GM12878 (cell line): ENCODE results near the gene PFKFB3. TPM values are rescaled to one million over a fixed set of nuclear protein-coding genes. Genes with fewer than 3 reads are reported as not detected.

Experiments used
- ATAC-seq: fragments of 200-7000 bp; cut with Tn5 transposase; 3 replicates; pipeline ENCODE4 v1.9.1; 2020; ENCODE audit warnings: mild to moderate bottlenecking, moderate library complexity
- BruUV-seq: library from RNA; stranded (reverse); fragments of 400-500 nt; replicated peaks from 2 replicates; lab custom pipeline; 2021; lab: Mats Ljungman, UMichigan
- CTCF ChIA-PET: fragments of 300-600 bp; sonication (Branson Sonifier 250); formaldehyde crosslinking; extraction: SDS; loops from one replicate; lab custom pipeline; 2021; ENCODE audit warnings: inconsistent platforms; lab: Yijun Ruan, JAX
- POLR2A ChIA-PET: fragments of 350-600 bp; formaldehyde crosslinking; extraction: SDS; loops from one replicate; lab custom pipeline; 2021; ENCODE audit warnings: inconsistent platforms; lab: Charles Lee
- RAD21 ChIA-PET: fragments of 300-600 bp; sonication (Branson Sonifier 250); formaldehyde crosslinking; loops from one replicate; lab custom pipeline; 2023; ENCODE audit warnings: antibody characterized with exemption; ENCODE audit not compliant: unreplicated experiment; lab: Charles Lee
- SMC1A ChIA-PET: fragments of 300-600 bp; sonication (Branson Sonifier 250); formaldehyde crosslinking; loops from one replicate; lab custom pipeline; 2023; ENCODE audit not compliant: unreplicated experiment, uncharacterized antibody; lab: Charles Lee
- DNase-seq: peaks from one replicate; pipeline ENCODE4 v3.0.0-alpha.2; 2011; ENCODE audit warnings: low read depth, low spot score
- FAIRE-seq: peaks from 3 replicates; lab custom pipeline; 2011; peaks lifted over from hg19 to GRCh38; lab: Jason Lieb, UNC
- H2AFZ ChIP-seq: 2 replicates; pipeline ENCODE4 v1.6.0; 2011; ENCODE audit warnings: low read depth, low read length, control low read depth; ENCODE audit not compliant: control insufficient read depth
- H3K27ac ChIP-seq: 2 replicates; pipeline ENCODE4 v1.5.1; 2011; ENCODE audit warnings: control low read depth; ENCODE audit not compliant: control insufficient read depth, insufficient read depth
- H3K27me3 ChIP-seq, 2 experiments: replicated peaks in 1 of 2; 2 replicates each; pipeline versions ENCODE4 v1.6.0 to v1.6.1; 2011; ENCODE audit warnings: low read length in 1 of 2; ENCODE audit not compliant: control insufficient read depth in 2 of 2, insufficient read depth in 2 of 2
- H3K36me3 ChIP-seq, 2 experiments: 2 replicates each; pipeline ENCODE4 v1.5.1; 2011; ENCODE audit warnings: low read length in 1 of 2; ENCODE audit not compliant: control insufficient read depth in 2 of 2, insufficient read depth in 2 of 2
- H3K4me1 ChIP-seq: 2 replicates; pipeline ENCODE4 v1.6.1; 2011; ENCODE audit warnings: mild to moderate bottlenecking, low read length, moderate library complexity, mixed read lengths; ENCODE audit not compliant: control insufficient read depth, insufficient read depth
- H3K4me2 ChIP-seq: 2 replicates; pipeline ENCODE4 v1.6.0; 2011; ENCODE audit warnings: control low read depth; ENCODE audit not compliant: control insufficient read depth, insufficient read depth
- H3K4me3 ChIP-seq: fragments of 200-600 bp; sonication (generic); 2 replicates; pipeline ENCODE4 v1.5.1; 2016
- H3K79me2 ChIP-seq: 2 replicates; pipeline ENCODE4 v1.6.0; 2011; ENCODE audit warnings: low read length; ENCODE audit not compliant: control insufficient read depth, insufficient read depth
- H3K9ac ChIP-seq: 2 replicates; pipeline ENCODE4 v1.8.0; 2011; ENCODE audit warnings: low read length, control low read depth, mixed read lengths; ENCODE audit not compliant: control insufficient read depth, insufficient read depth
- H3K9me3 ChIP-seq: replicated peaks from 3 replicates; pipeline ENCODE4 v1.5.1; 2011; ENCODE audit warnings: mild to moderate bottlenecking, low read length; ENCODE audit not compliant: control insufficient read depth, insufficient read depth
- H4K20me1 ChIP-seq: 2 replicates; pipeline ENCODE4 v1.6.0; 2011; ENCODE audit not compliant: control insufficient read depth, insufficient read depth
- BMI1 ChIP-seq: fragments of 450-650 bp; IDR thresholded peaks from 2 replicates; pipeline ENCODE4 v1.6.1; 2016; ENCODE audit warnings: mild to moderate bottlenecking, moderate library complexity, borderline replicate concordance
- HDAC6 ChIP-seq: fragments of 200-600 bp; sonication (generic); IDR thresholded peaks from one replicate; pipeline ENCODE4 v1.8.0; 2017; ENCODE audit warnings: antibody characterized with exemption; ENCODE audit not compliant: unreplicated experiment
- IKZF2 ChIP-seq, 2 experiments: fragments of 450-650 bp; IDR thresholded peaks; 2 replicates each; pipeline ENCODE4 v1.6.1; 2017; ENCODE audit warnings: mild to moderate bottlenecking in 2 of 2, moderate library complexity in 2 of 2
- JUND ChIP-seq: IDR thresholded peaks from 2 replicates; pipeline ENCODE4 v1.6.1; 2012; ENCODE audit warnings: low read depth, mild to moderate bottlenecking, low read length, improper control_type of control experiment, moderate library complexity
- MTA3 ChIP-seq: IDR thresholded peaks from 2 replicates; pipeline ENCODE4 v1.6.1; 2012; ENCODE audit warnings: low read length, inconsistent platforms, borderline replicate concordance
- MXI1 ChIP-seq: fragments of 150-350 bp; IDR thresholded peaks from 2 replicates; pipeline ENCODE4 v1.6.1; 2011; ENCODE audit warnings: low read depth, mild to moderate bottlenecking, inconsistent platforms, low read length, improper control_type of control experiment
- RCOR1 ChIP-seq: conservative IDR thresholded peaks from 2 replicates; pipeline ENCODE4 v1.6.1; 2012; ENCODE audit warnings: low read depth, low read length, improper control_type of control experiment
- SP1 ChIP-seq: IDR thresholded peaks from one replicate; pipeline ENCODE4 v1.6.1; 2011; ENCODE audit warnings: low read depth, low read length
- SREBF1 ChIP-seq: IDR thresholded peaks from 2 replicates; pipeline ENCODE4 v1.6.1; 2012; ENCODE audit warnings: mild to moderate bottlenecking, low read length
- WRNIP1 ChIP-seq: IDR thresholded peaks from 2 replicates; pipeline ENCODE4 v1.6.1; 2011; ENCODE audit warnings: low read depth, low read length, improper control_type of control experiment, borderline replicate concordance
- ZZZ3 ChIP-seq: IDR thresholded peaks from 2 replicates; pipeline ENCODE4 v1.6.1; 2011; ENCODE audit warnings: low read depth; ENCODE audit not compliant: control insufficient read depth, insufficient read length
- WGBS: methylation state at CpG from one replicate; pipeline ENCODE4 v1.1.6; 2016; ENCODE audit warnings: low lambda C conversion rate; ENCODE audit not compliant: insufficient replicate concordance, insufficient coverage; ENCODE audit errors: missing lambda C conversion rate; 5-methylcytosine and 5-hydroxymethylcytosine counted together
- in situ Hi-C: fragments of 300-500 bp; cut with MboI; formaldehyde crosslinking; loops from 9 replicates; pipeline ENCODE4 v1.14.3; 2018; ENCODE audit warnings: mixed read lengths
- intact Hi-C: fragments of 100-400 bp; cut with micrococcal nuclease; formaldehyde crosslinking; loops from one replicate; pipeline ENCODE4 v1.14.2; 2022; ENCODE audit not compliant: unreplicated experiment
- polyA plus RNA-seq, 11 experiments: library from polyadenylated mRNA; depleted of rRNA in 4 of 11; unstranded in 6 of 11; stranded (reverse) in 5 of 11; fragments of >200 nt; fragmentation: Nextera tagmentation in 4 of 11; fragmentation: Illumina TruSeq in 1 of 11; extraction: Ambion mirVana in 4 of 11; extraction: Trizol in 1 of 11; gene quantifications; 1 replicate in 1 of 11; 2 replicates in 10 of 11; pipeline versions ENCODE4 v1.2.1 to v1.2.3, GENCODE V29; 2011 to 2016; ENCODE audit warnings: inconsistent platforms in 2 of 11, missing spikeins in 2 of 11, low read depth in 1 of 11
- total RNA-seq, 4 experiments: library from RNA; depleted of rRNA in 3 of 4; stranded (reverse); fragments of >200 nt in 3 of 4; fragmentation: Illumina TruSeq in 1 of 4; extraction: Trizol in 1 of 4; gene quantifications; 2 replicates each; pipeline versions ENCODE4 v1.2.1 to v1.2.3, GENCODE V29; 2013 to 2021
- TF ChIP-seq, protein P1 (sequence below): fragments of 450-650 bp; conservative IDR thresholded peaks from 2 replicates; pipeline ENCODE4 v1.6.1; 2017; ENCODE audit warnings: mild to moderate bottlenecking, moderate library complexity
- TF ChIP-seq, protein P2 (sequence below): fragments of 450-650 bp; formaldehyde crosslinking; IDR thresholded peaks from 2 replicates; pipeline ENCODE4 v1.4.0; 2022; ENCODE audit warnings: mild to moderate bottlenecking, moderate library complexity
- TF ChIP-seq, protein P3 (sequence below): fragments of 450-650 bp; IDR thresholded peaks from 2 replicates; pipeline ENCODE4 v1.6.1; 2017; ENCODE audit warnings: mild to moderate bottlenecking
- TF ChIP-seq, protein P4 (sequence below): fragments of 450-650 bp; IDR thresholded peaks from 2 replicates; pipeline ENCODE4 v1.6.1; 2014; ENCODE audit warnings: mild to moderate bottlenecking

Gene PFKFB3
- total and polyA plus RNA-seq, 10 of the 15 experiments (the other 5 are each of a cell fraction or from before 2014, with no cell fraction given), result 1.6 to 46.7 (median 13.7) TPM

DNA sequence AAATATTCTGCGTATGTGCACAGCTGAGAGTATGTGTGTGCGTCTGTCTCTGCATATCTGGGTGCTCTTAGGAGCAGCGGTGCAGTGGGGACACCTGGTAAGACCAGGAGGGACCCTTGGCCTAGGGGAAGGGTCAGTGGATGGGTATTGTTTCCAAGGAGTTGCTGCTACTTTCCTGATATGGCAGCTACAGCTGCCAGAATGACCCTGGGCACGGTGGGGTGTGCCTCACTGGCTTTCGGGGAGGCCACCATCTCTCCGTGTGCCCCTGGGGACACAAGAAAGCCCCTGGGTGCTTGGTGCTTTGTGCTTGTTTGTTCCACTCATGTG, 8.6 kb downstream of the PFKFB3 start:
- intact Hi-C loops (no loop called here), in situ Hi-C loops (no loop called here)
- H3K4me2 ChIP-seq, result no peak overlapping the region
- no TSS peak for BruUV-seq
- ChIA-PET POLR2A (no interaction called here), CTCF (interaction anchor here (1.2 kb wide), 1 partner anchor 9 kb away, joined by 3 read pairs; the partner anchor contains the start of gene PFKFB3), SMC1A (no interaction called here), RAD21 (no interaction called here)
- H3K4me3 ChIP-seq, result no peak overlapping the region
- ATAC-seq, result no peak
- peaks cover 9 to 17% of the 10 kb centered on the region in 2 experiments; a peak in 3 of 4 replicates for H3K36me3 ChIP-seq
- DNase-seq, result no peak
- no peak overlapping the region for H2AFZ ChIP-seq
- H3K27ac ChIP-seq, result no peak overlapping the region
- H3K79me2 ChIP-seq, result peaks cover 6% of the 10 kb centered on the region
- H3K4me1 ChIP-seq, result no peaks in the 10 kb centered on the region
- H4K20me1 ChIP-seq, result peaks cover 5% of the 10 kb centered on the region; the same call in 1 of the 2 replicates
- no peaks in the 10 kb centered on the region for H3K27me3 ChIP-seq
- FAIRE-seq, result no peak
- WGBS, result 64% methylated on average over 6 of the region's 6 CpGs
- no peaks in the 10 kb centered on the region for H3K9me3 ChIP-seq
- no peak overlapping the region for H3K9ac ChIP-seq
- TF ChIP-seq HDAC6 (no peak), SP1 (no peak), MXI1 (no peak), WRNIP1 (no peak), MTA3 (no peak), SREBF1 (no peak), BMI1 (no peak), RCOR1 (no peak), JUND (no peak), ZZZ3 (no peak), IKZF2 (IDR thresholded peaks at IDR 0.05) (no peak)
- TF ChIP-seq, protein P1, sequence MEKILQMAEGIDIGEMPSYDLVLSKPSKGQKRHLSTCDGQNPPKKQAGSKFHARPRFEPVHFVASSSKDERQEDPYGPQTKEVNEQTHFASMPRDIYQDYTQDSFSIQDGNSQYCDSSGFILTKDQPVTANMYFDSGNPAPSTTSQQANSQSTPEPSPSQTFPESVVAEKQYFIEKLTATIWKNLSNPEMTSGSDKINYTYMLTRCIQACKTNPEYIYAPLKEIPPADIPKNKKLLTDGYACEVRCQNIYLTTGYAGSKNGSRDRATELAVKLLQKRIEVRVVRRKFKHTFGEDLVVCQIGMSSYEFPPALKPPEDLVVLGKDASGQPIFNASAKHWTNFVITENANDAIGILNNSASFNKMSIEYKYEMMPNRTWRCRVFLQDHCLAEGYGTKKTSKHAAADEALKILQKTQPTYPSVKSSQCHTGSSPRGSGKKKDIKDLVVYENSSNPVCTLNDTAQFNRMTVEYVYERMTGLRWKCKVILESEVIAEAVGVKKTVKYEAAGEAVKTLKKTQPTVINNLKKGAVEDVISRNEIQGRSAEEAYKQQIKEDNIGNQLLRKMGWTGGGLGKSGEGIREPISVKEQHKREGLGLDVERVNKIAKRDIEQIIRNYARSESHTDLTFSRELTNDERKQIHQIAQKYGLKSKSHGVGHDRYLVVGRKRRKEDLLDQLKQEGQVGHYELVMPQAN, result no peak
- TF ChIP-seq, protein P2, sequence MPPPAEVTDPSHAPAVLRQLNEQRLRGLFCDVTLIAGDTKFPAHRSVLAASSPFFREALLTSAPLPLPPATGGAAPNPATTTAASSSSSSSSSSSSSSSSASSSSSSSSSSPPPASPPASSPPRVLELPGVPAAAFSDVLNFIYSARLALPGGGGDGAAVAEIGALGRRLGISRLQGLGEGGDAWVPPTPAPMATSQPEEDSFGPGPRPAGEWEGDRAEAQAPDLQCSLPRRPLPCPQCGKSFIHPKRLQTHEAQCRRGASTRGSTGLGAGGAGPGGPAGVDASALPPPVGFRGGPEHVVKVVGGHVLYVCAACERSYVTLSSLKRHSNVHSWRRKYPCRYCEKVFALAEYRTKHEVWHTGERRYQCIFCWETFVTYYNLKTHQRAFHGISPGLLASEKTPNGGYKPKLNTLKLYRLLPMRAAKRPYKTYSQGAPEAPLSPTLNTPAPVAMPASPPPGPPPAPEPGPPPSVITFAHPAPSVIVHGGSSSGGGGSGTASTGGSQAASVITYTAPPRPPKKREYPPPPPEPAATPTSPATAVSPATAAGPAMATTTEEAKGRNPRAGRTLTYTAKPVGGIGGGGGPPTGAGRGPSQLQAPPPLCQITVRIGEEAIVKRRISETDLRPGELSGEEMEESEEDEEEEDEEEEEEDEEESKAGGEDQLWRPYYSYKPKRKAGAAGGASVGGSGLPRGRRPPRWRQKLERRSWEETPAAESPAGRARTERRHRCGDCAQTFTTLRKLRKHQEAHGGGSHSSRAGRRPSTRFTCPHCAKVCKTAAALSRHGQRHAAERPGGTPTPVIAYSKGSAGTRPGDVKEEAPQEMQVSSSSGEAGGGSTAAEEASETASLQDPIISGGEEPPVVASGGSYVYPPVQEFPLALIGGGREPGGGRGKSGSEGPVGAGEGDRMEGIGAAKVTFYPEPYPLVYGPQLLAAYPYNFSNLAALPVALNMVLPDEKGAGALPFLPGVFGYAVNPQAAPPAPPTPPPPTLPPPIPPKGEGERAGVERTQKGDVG (CRISPR knock-in tag), result no peak
- TF ChIP-seq, protein P3, sequence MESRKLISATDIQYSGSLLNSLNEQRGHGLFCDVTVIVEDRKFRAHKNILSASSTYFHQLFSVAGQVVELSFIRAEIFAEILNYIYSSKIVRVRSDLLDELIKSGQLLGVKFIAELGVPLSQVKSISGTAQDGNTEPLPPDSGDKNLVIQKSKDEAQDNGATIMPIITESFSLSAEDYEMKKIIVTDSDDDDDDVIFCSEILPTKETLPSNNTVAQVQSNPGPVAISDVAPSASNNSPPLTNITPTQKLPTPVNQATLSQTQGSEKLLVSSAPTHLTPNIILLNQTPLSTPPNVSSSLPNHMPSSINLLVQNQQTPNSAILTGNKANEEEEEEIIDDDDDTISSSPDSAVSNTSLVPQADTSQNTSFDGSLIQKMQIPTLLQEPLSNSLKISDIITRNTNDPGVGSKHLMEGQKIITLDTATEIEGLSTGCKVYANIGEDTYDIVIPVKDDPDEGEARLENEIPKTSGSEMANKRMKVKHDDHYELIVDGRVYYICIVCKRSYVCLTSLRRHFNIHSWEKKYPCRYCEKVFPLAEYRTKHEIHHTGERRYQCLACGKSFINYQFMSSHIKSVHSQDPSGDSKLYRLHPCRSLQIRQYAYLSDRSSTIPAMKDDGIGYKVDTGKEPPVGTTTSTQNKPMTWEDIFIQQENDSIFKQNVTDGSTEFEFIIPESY, result no peak
- TF ChIP-seq, protein P4, sequence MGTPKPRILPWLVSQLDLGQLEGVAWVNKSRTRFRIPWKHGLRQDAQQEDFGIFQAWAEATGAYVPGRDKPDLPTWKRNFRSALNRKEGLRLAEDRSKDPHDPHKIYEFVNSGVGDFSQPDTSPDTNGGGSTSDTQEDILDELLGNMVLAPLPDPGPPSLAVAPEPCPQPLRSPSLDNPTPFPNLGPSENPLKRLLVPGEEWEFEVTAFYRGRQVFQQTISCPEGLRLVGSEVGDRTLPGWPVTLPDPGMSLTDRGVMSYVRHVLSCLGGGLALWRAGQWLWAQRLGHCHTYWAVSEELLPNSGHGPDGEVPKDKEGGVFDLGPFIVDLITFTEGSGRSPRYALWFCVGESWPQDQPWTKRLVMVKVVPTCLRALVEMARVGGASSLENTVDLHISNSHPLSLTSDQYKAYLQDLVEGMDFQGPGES, result no peak
